GM12878 (cell line): ENCODE data around the gene ACSM4.

Experiments used
- RFX5 ChIP-seq: IDR thresholded peaks from 2 replicates; pipeline ENCODE4 v1.6.1; 2011; ENCODE audit warnings: low read depth, low read length, improper control_type of control experiment
- TCF12 ChIP-seq: IDR thresholded peaks from 2 replicates; pipeline ENCODE4 v1.6.1; 2011; ENCODE audit warnings: low read depth, mild to moderate bottlenecking, low read length
- TF ChIP-seq, protein P1 (sequence below), 3 experiments: IDR thresholded peaks in 2 of 3; conservative IDR thresholded peaks in 1 of 3; 2 replicates each; pipeline ENCODE4 v1.5.1; 2011; ENCODE audit warnings: low read depth in 3 of 3, low read length in 3 of 3, mild to moderate bottlenecking in 3 of 3, control low read depth in 2 of 3, moderate library complexity in 2 of 3, inconsistent platforms in 1 of 3, mixed read lengths in 1 of 3; ENCODE audit not compliant: control insufficient read depth in 2 of 3, insufficient read depth in 1 of 3; ENCODE audit errors: extremely low read depth in 1 of 3

- no peak for TF ChIP-seq RFX5
- TF ChIP-seq, protein P1, sequence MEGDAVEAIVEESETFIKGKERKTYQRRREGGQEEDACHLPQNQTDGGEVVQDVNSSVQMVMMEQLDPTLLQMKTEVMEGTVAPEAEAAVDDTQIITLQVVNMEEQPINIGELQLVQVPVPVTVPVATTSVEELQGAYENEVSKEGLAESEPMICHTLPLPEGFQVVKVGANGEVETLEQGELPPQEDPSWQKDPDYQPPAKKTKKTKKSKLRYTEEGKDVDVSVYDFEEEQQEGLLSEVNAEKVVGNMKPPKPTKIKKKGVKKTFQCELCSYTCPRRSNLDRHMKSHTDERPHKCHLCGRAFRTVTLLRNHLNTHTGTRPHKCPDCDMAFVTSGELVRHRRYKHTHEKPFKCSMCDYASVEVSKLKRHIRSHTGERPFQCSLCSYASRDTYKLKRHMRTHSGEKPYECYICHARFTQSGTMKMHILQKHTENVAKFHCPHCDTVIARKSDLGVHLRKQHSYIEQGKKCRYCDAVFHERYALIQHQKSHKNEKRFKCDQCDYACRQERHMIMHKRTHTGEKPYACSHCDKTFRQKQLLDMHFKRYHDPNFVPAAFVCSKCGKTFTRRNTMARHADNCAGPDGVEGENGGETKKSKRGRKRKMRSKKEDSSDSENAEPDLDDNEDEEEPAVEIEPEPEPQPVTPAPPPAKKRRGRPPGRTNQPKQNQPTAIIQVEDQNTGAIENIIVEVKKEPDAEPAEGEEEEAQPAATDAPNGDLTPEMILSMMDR (IDR thresholded peaks at IDR 0.05 in 2 of 3, conservative IDR thresholded peaks at IDR 0.05 in 1 of 3; ENCODE audit: control insufficient read depth in 2 of 3, extremely low read depth in 1 of 3, insufficient read depth in 1 of 3, low read depth in 3 of 3, low read length in 3 of 3): no peak; a peak in 1 of 6 replicates
- TF ChIP-seq TCF12: no peak
Observed at GRCh38 chr12:7327918-7328317, 24.0 kb downstream of the ACSM4 start.
